ENCODE results near the gene LANCL2. TPM values are rescaled to one million over a fixed set of nuclear protein-coding genes. Genes with fewer than 3 reads are reported as not detected.
A peak's percentile ranks its signal among the peaks of the same experiment; 100 is the strongest.

The LANCL2 gene
- total RNA-seq, 1 donor from 2014 or later = 11.6 TPM

DNA sequence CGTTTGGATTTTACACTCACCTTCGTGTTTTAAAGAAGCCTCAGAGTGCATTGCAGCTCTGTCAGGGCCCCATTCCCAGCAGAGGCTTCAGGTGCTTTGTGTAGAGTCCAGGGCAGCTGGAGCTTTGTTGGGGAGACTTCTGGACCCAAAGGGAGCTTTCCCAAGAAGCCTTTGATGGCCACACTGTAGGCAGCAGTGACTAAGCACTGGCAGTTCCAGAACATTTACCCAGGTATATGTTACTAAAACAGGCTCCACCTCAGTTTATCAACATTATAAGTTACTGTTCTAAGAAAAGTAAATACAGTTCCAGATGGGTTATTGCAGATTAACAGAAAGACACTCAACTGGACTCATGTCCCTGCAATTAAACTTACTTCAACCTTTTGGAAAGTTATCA is 66.8 kb downstream of the LANCL2 start:
- no peaks in the 10 kb centered on the region for H3K4me1 Mint-ChIP-seq (ENCODE audit: unreplicated experiment)
- no peaks in the 10 kb centered on the region for H3K9me3 Mint-ChIP-seq (ENCODE audit: unreplicated experiment)
- H3K4me3 Mint-ChIP-seq (ENCODE audit: unreplicated experiment) = no peak overlapping the region
- TF ChIP-seq CTCF (IDR thresholded peaks at IDR 0.05) = no peak
- no peaks in the 10 kb centered on the region for H3K27me3 Mint-ChIP-seq (ENCODE audit: unreplicated experiment)
- H3K36me3 Mint-ChIP-seq (ENCODE audit: unreplicated experiment) = peaks cover 3% of the 10 kb centered on the region
- no peak for DNase-seq (ENCODE audit: extremely low spot score, unreplicated experiment)
- no peak overlapping the region for H3K27ac Mint-ChIP-seq (ENCODE audit: unreplicated experiment)

DNA sequence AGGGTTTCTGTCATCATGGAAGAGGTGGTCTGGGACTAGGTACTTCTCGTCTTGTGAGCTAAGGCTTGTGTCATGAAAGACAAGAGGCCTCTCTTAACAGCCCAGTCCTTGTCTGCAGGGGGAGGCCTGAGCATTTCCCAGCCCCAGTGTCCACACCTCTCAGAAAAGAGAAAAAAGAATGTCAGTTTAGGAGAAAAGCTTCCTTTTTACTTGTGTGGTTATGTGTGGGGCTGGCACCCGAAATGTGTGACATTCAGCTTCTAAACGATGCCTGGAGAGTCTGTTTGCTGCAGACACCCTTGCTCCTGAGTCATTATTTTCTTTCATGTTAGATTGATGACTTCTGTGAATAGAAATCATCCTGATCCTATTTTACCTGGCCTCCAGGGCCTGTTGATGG is 67.4 kb downstream of the LANCL2 start:
- Mint-ChIP-seq H3K27ac (ENCODE audit: unreplicated experiment) (no peak overlapping the region), H3K9me3 (ENCODE audit: unreplicated experiment) (no peaks in the 10 kb centered on the region), H3K36me3 (ENCODE audit: unreplicated experiment) (peaks cover 3% of the 10 kb centered on the region), H3K27me3 (ENCODE audit: unreplicated experiment) (no peaks in the 10 kb centered on the region), H3K4me1 (ENCODE audit: unreplicated experiment) (no peaks in the 10 kb centered on the region), H3K4me3 (ENCODE audit: unreplicated experiment) (no peak overlapping the region)
- no peak for TF ChIP-seq CTCF (IDR thresholded peaks at IDR 0.05)
- DNase-seq (ENCODE audit: extremely low spot score, unreplicated experiment) = no peak

GRCh38 chr7:55432939-55433784 is 68.0 kb downstream of the LANCL2 start:
- Mint-ChIP-seq H3K27ac (ENCODE audit: unreplicated experiment) (no peak overlapping the region), H3K9me3 (ENCODE audit: unreplicated experiment) (no peaks in the 10 kb centered on the region), H3K36me3 (ENCODE audit: unreplicated experiment) (peaks cover 3% of the 10 kb centered on the region), H3K4me1 (ENCODE audit: unreplicated experiment) (no peaks in the 10 kb centered on the region), H3K27me3 (ENCODE audit: unreplicated experiment) (no peaks in the 10 kb centered on the region), H3K4me3 (ENCODE audit: unreplicated experiment) (no peak overlapping the region)
- peak; percentile 58 for TF ChIP-seq CTCF (IDR thresholded peaks at IDR 0.05)
- DNase-seq (ENCODE audit: extremely low spot score, unreplicated experiment) = no peak

DNA sequence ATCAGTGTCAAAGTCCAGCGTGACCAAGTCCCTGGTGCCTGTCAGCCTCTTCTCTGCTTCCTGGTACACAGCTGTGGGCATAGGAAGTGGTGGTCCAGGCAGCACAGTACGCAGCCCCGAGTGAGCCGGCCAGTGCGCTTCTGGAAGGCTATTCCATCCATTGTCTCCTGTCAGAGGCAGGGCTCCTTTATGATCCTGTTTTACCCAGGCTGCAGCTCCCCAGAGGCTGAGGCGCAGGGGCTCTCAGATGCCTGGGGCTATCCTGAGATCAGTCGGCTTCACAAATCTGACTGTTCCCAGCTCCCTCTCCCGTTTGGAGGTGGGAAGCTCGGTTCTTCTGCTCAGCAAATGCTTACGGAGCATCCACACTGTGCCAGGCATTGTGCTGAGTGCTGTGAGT is 70.3 kb downstream of the LANCL2 start:
- H3K27me3 Mint-ChIP-seq (ENCODE audit: unreplicated experiment) = no peaks in the 10 kb centered on the region
- peaks cover 7% of the 10 kb centered on the region for H3K4me1 Mint-ChIP-seq (ENCODE audit: unreplicated experiment)
- no peak overlapping the region for H3K27ac Mint-ChIP-seq (ENCODE audit: unreplicated experiment)
- H3K36me3 Mint-ChIP-seq (ENCODE audit: unreplicated experiment) = peaks cover 3% of the 10 kb centered on the region
- TF ChIP-seq CTCF (IDR thresholded peaks at IDR 0.05) = no peak
- no peak overlapping the region for H3K4me3 Mint-ChIP-seq (ENCODE audit: unreplicated experiment)
- DNase-seq (ENCODE audit: extremely low spot score, unreplicated experiment) = no peak
- no peaks in the 10 kb centered on the region for H3K9me3 Mint-ChIP-seq (ENCODE audit: unreplicated experiment)

GRCh38 chr7:55436457-55436856 is 71.3 kb downstream of the LANCL2 start:
- no peak overlapping the region for H3K4me3 Mint-ChIP-seq (ENCODE audit: unreplicated experiment)
- peaks cover 3% of the 10 kb centered on the region for H3K36me3 Mint-ChIP-seq (ENCODE audit: unreplicated experiment)
- H3K27me3 Mint-ChIP-seq (ENCODE audit: unreplicated experiment) = no peaks in the 10 kb centered on the region

More at GRCh38 chr7:55436457-55436856, 71.3 kb downstream of the LANCL2 start:
- DNase-seq (ENCODE audit: extremely low spot score, unreplicated experiment) = no peak
- Mint-ChIP-seq H3K27ac (ENCODE audit: unreplicated experiment) (no peak overlapping the region), H3K4me1 (ENCODE audit: unreplicated experiment) (peaks cover 8% of the 10 kb centered on the region), H3K9me3 (ENCODE audit: unreplicated experiment) (no peaks in the 10 kb centered on the region)
- TF ChIP-seq CTCF (IDR thresholded peaks at IDR 0.05) = no peak

Data from osteocyte (in vitro differentiated cells).